ENCODE data around the gene RNF4.

DNA sequence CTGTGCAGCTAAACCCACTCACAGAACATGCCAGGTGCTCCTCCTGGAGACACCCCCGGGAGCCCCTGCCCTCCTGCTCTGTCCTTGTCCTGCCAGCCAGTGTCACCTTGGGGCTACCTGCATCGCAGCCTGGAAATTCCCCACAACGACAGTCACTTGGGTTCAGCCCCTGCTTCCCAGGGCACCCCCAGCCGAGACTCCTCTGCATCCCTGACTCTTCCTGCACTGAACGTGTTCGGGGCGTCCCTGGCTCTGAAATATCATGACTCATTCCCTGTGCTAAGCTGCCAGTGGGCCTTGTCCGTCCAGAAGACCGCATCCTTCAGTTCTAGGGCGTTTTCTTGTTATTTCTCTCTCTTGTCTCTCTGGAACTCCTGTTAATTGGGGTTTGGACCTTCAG lies 44.3 kb upstream of the RNF4 start:
- TF ChIP-seq, protein P1, sequence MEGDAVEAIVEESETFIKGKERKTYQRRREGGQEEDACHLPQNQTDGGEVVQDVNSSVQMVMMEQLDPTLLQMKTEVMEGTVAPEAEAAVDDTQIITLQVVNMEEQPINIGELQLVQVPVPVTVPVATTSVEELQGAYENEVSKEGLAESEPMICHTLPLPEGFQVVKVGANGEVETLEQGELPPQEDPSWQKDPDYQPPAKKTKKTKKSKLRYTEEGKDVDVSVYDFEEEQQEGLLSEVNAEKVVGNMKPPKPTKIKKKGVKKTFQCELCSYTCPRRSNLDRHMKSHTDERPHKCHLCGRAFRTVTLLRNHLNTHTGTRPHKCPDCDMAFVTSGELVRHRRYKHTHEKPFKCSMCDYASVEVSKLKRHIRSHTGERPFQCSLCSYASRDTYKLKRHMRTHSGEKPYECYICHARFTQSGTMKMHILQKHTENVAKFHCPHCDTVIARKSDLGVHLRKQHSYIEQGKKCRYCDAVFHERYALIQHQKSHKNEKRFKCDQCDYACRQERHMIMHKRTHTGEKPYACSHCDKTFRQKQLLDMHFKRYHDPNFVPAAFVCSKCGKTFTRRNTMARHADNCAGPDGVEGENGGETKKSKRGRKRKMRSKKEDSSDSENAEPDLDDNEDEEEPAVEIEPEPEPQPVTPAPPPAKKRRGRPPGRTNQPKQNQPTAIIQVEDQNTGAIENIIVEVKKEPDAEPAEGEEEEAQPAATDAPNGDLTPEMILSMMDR (conservative IDR thresholded peaks at IDR 0.05; ENCODE audit: low read length), result no peak
- no peak for TF ChIP-seq EZH2phosphoT487 (IDR thresholded peaks at IDR 0.05; ENCODE audit: borderline replicate concordance, low read depth, low read length)

All from OCI-LY7 (cell line).